Measurements from ENCODE around the gene GUCY1A2.

GRCh38 chr11:106694501-106694900 is 323.8 kb downstream of the GUCY1A2 start:
- TF ChIP-seq POLR2A (IDR thresholded peaks at IDR 0.05; ENCODE audit: low read depth, low read length): no peak
- TF ChIP-seq POLR2AphosphoS5 (IDR thresholded peaks at IDR 0.05; ENCODE audit: low read depth, low read length): no peak
- no peak for TF ChIP-seq TAF1 (IDR thresholded peaks at IDR 0.05; ENCODE audit: low read depth, low read length)
- no peak for TF ChIP-seq POU2F2 (IDR thresholded peaks at IDR 0.05; ENCODE audit: low read depth, low read length)
- no peak for TF ChIP-seq PAX5 (IDR thresholded peaks at IDR 0.05; ENCODE audit: insufficient read depth, low read length, severe bottlenecking)
